Stimulated activated CD4-positive, alpha-beta T cell treated with anti-CD3 and anti-CD28 coated beads, Interleukin-12 subunit alpha, Interleukin-12 subunit beta, amount 100 ng/mL, for 24 hours (primary cell): Measurements from ENCODE around the gene ABCA10.
"Not testable (repeated sequence)": the region's sequence is repeated elsewhere in the genome, so short reads cannot be mapped to it uniquely, and the experiment has no call there.

Experiments
- DNase-seq, 2 experiments: peaks; one replicate each; pipeline ENCODE4 v3.0.0-alpha.2; 2020; ENCODE audit warnings: low read depth in 2 of 2

The ABCA10 gene

DNA sequence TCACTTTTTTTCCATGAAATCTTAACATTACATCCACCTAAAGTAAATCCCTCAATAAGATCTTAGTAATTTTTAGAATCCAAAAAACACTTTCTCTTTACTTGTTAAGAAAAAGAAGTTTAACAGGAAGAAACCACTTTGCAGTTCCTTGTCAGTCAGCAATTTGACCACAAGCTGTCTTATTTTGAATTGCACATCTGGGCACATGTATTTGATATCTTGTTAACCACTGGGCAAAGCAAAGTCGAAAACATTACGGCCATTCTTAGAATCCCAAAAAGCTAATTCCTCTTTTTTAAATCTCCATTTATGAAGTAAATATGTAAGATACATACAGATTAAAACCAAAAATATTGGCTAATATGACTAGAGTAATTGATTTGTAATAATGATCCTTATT, 1.1 kb downstream of the ABCA10 start:
- DNase-seq, result no peak

DNA sequence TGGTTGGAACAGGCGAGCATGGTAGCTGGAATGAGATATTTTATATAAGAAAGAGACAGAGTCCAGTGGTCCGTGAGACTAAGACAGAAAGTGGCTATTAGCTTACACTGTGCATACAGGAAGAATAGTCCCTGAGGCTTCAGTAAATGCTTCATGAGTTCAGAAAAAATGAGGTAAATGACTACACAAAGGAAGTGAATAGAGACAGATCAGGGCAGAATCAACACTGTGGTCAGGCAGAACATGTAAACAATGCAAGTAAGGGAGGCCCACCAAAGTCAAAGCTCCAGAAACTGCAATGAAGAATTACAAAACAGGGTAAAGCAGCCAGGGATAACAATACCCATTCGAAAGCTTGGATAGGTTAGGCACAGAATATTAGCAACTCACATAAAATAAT, 4.8 kb downstream of the ABCA10 start:
- no peak for DNase-seq

DNA sequence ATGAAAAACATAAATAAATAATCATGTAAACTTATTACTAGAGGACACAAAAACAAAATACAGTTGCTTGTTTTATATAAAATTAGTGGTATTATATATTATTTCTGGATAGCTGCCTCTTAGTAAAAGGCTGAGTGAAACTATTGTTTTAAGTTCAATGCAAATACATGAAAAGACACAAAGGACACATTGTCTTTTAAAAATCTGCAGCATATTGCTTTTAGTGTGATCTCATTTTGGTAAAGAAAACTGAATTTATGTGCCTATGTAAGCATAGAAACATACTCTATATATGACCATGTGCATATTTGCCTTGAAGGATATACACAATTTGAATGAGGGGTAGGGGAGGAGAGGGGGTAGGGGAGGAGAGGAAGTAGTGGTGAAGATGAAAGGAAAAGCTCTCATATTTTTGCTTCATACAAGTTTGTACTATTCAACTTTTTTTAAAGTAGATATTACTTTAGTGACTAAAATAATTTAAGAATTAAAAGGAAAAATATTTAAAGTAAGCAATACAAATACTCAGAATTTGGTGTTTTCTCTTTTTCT, 5.8 kb downstream of the ABCA10 start:
- DNase-seq, result no peak

DNA sequence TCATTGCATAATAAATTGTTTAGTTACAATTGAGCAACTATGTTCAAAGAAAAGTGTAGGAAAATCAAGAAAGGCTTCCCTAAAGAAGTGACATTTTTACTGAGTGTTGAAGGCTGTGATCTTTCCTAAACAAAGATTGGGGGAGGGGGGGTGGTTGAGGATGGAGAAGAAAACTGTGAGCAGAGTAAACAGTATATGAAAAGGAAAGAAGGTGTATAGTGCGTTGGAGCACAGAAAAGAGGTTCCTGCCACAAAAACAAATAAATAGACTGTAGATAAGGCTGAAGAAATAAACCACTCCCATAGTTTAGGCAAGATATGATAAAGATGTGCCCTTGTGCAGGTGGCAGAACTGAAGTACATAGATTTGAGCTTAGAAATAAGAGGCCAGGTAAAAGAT, 8.5 kb downstream of the ABCA10 start:
- no peak for DNase-seq

DNA sequence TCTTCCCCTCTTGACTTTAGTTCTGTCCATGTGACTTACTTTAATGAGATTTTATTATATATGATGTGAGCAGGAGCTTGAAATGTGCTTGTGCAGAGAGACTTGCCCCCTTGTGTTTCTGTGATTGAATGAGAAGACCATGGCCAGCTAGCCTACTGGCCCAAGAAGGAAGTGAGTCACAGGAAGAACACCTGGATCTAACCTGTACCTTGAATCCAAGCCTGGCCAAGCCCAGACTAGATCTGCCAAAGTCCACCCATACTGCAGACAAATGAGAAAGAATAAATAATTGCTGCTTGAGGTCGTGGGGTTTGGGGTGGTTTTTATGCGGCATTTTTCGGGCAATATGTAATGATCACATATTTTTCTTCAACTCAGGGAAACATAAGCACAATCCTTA, 9.6 kb downstream of the ABCA10 start:
- DNase-seq, result no peak

GRCh38 chr17:69213059-69213813, 15.4 kb downstream of the ABCA10 start:
- no peak for DNase-seq

DNA sequence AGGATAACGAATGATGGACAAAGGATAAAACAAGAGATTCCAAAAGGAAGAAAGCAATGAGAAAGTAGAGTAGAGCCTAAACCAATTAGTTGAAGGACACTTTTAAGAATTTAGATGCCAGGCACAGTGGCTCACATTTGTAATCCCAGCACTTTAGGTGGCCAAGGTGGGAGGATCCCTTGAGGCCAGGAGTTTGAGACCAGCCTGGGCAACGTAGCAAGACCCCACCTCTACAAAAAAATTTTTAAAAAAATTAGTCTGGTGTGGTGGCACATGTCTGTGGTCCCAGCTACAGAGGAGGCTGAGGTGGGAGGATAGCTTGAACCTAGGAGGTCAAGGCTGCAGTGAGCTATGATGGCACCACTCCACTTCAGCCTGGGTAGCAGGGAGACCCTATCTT, 20.0 kb downstream of the ABCA10 start:
- no peak for DNase-seq

GRCh38 chr17:69207151-69207550, 21.5 kb downstream of the ABCA10 start:
- no peak for DNase-seq

GRCh38 chr17:69198238-69198637, 30.4 kb downstream of the ABCA10 start:
- no peak for DNase-seq

DNA sequence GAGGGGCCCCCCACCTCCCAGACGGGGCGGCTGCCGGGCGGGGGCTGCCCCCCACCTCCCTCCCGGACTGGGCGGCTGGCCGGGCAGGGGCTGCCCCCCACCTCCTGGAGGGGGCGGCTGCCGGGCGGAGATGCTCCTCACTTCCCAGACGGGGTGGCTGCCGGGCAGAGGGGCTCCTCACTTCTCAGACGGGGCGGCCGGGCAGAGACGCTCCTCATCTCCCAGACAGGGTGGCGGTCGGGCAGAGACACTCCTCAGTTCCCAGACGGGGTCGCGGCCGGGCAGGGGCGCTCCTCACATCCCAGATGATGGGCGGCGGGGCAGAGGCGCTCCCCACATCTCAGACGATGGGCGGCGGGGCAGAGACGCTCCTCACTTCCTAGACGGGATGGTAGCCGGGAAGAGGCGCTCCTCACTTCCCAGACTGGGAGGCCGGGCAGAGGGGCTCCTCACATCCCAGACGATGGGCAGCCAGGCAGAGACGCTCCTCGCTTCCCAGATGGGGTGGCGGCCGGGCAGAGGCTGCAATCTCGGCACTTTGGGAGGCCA, 32.4 kb downstream of the ABCA10 start:
- not testable (repeated sequence) for DNase-seq

DNA sequence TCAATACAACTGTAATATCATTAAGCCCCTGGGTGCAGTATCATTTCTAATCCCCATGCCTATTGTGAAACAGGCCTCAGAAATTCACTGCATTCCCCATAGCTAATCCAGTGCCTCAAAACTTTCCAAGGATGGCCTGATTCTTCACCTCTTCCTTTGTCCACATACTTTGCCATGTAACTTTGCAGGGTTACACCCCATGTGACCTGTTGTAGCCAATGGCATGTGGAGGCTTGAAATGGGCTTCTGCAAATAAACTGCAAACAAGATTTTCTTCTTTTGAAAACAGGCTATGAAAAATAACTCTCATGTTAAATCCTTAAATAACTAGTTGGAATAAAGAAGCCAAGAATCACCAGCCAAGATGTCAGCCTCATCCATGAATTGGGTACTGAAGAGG, 35.9 kb downstream of the ABCA10 start:
- no peak for DNase-seq

- no peak for DNase-seq
These were observed 39.8 kb downstream of the ABCA10 start for GRCh38 chr17:69188796-69189195.

DNA sequence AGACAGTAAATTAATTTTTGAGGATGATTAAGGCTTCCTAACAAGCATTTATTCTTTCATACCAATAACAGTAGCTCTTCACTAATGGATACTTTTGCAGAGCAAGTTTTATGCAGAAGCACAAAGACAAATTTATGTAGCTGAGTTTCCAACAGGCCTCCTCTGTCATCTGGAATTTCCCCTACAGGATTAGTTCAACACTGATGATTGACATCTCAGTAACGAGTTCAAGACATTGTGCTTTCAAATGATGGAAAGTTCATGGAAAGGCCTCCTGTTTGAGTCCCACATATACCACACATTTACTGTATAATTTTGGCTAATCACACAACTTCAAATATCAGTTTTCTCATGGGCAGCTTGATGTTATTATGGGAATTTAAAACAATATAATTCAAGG, 40.6 kb downstream of the ABCA10 start:
- no peak for DNase-seq

GRCh38 chr17:69187294-69187693, 41.3 kb downstream of the ABCA10 start:
- no peak for DNase-seq

DNA sequence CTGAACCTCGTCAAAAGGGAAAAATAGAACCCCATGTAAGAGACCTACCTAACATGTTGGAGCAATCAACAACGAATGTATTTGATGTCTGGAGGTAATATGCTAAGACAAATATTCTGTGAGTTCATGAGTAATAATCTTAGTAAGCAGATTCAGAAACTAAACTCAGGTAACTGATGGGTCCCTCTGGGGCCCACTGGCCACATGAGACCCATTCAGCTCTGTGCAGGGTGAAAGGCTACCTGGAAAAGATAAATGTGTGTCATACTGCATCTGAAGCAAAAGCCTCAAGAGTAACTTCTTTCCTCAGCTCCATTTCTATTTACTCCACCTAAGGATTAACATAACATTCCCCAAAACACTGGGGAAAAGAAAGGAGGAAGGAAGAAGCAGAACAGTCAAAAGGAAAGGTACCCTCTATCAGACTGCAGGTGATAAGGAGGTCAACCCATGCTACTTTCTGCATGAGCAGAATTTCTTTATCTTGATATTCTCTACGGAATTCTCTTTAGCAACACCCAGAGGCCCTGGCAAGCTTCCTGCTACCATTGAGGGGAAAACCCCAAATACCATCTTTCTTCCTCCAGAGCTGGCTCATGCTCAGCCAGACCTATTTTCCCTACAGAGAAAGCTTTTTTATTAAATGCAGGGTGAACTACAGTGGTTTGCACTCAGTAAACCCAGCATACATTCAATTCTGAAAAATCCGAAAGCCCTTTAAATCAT, 49.2 kb downstream of the ABCA10 start:
- no peak for DNase-seq

DNA sequence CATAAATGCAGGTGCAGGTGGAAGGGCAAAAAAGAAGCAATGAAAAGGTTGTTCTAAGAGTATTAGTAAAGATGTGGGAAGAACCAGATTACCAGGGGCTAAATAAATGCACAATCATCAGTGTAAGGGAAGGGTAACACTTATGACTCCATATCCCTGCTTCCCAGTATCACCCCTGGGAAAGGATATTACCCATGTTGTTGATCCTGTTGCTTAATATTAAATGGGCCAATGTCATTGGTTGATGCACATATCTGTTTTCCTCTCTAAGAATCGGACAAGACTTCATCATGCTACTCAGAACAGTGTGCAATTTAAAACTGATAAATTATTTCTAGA, 52.2 kb downstream of the ABCA10 start:
- DNase-seq, result no peak

DNA sequence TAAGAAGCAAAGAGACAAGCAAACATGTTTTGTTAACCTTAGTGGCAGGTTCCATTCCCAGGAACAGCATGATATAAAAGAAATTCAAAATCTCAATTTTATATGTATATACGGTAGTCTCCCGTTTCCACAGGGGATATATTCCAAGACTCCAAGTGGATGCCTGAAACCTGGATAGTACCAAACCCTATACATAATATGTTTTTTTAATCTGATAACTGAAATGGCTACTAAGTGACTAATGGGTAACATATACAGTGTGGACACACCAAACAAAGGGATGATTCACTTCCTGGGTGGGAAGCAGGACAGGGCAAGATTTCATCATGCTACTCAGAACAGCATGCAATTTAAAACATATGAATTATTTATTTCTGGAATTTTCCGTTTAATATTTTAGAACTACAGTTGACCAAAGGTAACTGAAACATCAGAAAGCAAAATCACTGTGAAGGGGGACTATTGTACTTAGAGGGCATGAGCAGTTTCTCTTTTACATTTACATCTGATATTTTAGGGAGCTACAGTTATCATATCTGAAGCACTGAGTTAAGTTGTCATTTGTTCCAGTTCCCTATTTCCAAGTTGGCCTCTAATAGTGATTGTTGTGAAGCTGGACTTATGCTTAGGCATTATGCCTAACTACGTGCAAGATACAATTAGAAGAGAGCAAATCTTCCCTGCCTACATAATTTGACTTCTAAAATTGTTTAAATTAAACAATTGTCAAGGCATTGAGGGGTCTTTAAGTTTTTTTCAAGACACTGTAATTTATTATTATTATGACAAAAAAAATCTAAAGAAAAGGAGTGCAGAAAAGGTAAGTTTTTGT, 52.8 kb downstream of the ABCA10 start:
- no peak for DNase-seq

GRCh38 chr17:69175262-69175624, 53.4 kb downstream of the ABCA10 start:
- no peak for DNase-seq

DNA sequence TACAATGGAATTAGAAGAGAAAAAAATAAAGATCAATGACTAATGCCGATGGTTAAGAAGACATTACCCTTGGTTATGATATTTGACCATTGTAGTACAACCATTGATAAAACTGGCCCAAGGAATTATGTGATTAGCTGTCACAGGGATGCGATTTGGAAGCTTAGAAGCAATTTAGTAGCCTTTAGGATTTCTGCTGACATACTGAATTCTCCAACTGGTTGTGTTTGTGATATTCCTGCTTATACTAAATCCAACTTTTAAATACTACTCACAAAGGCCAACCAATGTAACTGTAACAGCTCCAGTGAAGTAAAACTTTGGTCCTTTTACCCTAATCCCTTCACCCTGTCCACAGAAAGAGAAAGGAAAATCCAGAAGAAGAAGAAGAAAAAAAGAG, 55.5 kb downstream of the ABCA10 start:
- DNase-seq, result no peak

GRCh38 chr17:69170377-69170776, 58.2 kb downstream of the ABCA10 start:
- no peak for DNase-seq

DNA sequence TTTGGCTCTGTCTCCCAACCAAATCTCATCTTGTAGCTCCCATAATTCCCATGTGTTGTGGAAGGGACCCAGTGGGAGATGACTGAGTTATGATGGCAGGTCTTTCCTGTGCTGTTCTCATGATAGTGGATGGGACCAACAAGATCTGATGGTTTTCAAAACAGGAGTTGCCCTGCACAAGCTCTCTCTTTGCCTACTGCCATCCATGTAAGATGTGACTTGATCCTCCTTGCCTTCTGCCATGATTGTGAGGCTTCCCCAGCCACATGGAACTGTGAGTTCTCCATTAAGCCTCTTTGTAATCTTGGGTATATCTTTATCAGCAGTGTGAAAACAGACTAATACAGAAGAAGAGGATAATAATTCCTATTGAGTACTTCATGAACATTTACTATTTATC, 60.0 kb downstream of the ABCA10 start:
- DNase-seq, result not testable (repeated sequence)

DNA sequence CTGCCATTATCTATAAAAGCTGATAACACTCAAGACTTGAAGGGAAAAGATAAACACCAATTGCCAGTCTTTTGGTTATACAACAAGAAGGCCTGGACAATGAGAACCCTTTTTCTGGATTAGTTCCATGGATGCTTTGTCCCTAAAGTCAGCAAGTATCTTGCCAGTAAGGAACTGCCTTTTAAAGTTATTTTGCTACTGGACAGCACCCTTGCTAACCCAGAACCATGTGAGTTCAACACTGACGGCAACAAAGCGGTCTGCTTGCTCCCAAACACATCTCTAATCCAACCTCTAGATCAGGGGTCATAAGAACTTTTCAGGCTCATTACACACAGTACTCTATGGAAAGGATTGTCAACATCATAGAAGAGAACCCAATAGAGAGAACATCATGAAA, 61.7 kb downstream of the ABCA10 start:
- no peak for DNase-seq
